ENCODE measurements around the gene TPH2. TPM values are rescaled to one million over a fixed set of nuclear protein-coding genes. Genes with fewer than 3 reads are reported as not detected.

TPH2 gene
- total and polyA plus RNA-seq, 2 experiments from 2014 or later: not detected

- H3K4me3 ChIP-seq: no peak overlapping the region
- TF ChIP-seq EZH2 (IDR thresholded peaks at IDR 0.05; ENCODE audit: borderline replicate concordance) (no peak), CTCF (IDR thresholded peaks at IDR 0.05; ENCODE audit: poor library complexity) (no peak), EZH2phosphoT487 (IDR thresholded peaks at IDR 0.05; ENCODE audit: low read depth, severe bottlenecking, unreplicated experiment) (no peak)
- no peaks in the 10 kb centered on the region for H3K9me3 ChIP-seq (ENCODE audit: low read depth)
- WGBS (ENCODE audit: low lambda C conversion rate, missing lambda C conversion rate): 27% methylated on average over 1 of the region's 1 CpG
- no peaks in the 10 kb centered on the region for H3K4me1 ChIP-seq (ENCODE audit: insufficient read depth)
- H3K9me2 ChIP-seq (replicated peaks; ENCODE audit: insufficient read depth): no peaks in the 10 kb centered on the region
- H3K27me3 ChIP-seq: peaks cover 29% of the 10 kb centered on the region
- H3K4me2 ChIP-seq: no peak overlapping the region
- H3K36me3 ChIP-seq (replicated peaks; ENCODE audit: insufficient read depth, low read depth): no peaks in the 10 kb centered on the region
- no peaks in the 10 kb centered on the region for H4K20me1 ChIP-seq (ENCODE audit: insufficient read depth, poor library complexity, severe bottlenecking)
- DNase-seq (ENCODE audit: low spot score): no peak
- no peaks in the 10 kb centered on the region for H3K79me2 ChIP-seq
- no peak overlapping the region for H3K27ac ChIP-seq
- no peak overlapping the region for H2AFZ ChIP-seq
Observed at GRCh38 chr12:71945121-71945520, 6.5 kb downstream of the TPH2 start.

- Histone ChIP-seq H2AFZ (no peak overlapping the region), H3K27ac (no peak overlapping the region), H3K27me3 (peaks cover 22% of the 10 kb centered on the region), H3K9me2 (replicated peaks; ENCODE audit: insufficient read depth) (no peaks in the 10 kb centered on the region), H3K4me1 (ENCODE audit: insufficient read depth) (no peaks in the 10 kb centered on the region), H3K4me3 (no peak overlapping the region), H4K20me1 (ENCODE audit: insufficient read depth, poor library complexity, severe bottlenecking) (no peaks in the 10 kb centered on the region), H3K79me2 (no peaks in the 10 kb centered on the region), H3K36me3 (replicated peaks; ENCODE audit: insufficient read depth, low read depth) (no peaks in the 10 kb centered on the region), H3K4me2 (no peak overlapping the region), H3K9me3 (ENCODE audit: low read depth) (no peaks in the 10 kb centered on the region)
- no peak for TF ChIP-seq CTCF (IDR thresholded peaks at IDR 0.05; ENCODE audit: poor library complexity)
- no peak for TF ChIP-seq EZH2 (IDR thresholded peaks at IDR 0.05; ENCODE audit: borderline replicate concordance)
- no peak for TF ChIP-seq EZH2phosphoT487 (IDR thresholded peaks at IDR 0.05; ENCODE audit: low read depth, severe bottlenecking, unreplicated experiment)
- WGBS (ENCODE audit: low lambda C conversion rate, missing lambda C conversion rate): 78% methylated on average over 4 of the region's 4 CpGs
- no peak for DNase-seq (ENCODE audit: low spot score)
Observed at GRCh38 chr12:71945883-71946282, 7.2 kb downstream of the TPH2 start.

GRCh38 chr12:71947645-71948105 is 9.0 kb downstream of the TPH2 start:
- no peaks in the 10 kb centered on the region for H3K4me1 ChIP-seq (ENCODE audit: insufficient read depth)
- DNase-seq (ENCODE audit: low spot score): peak; percentile 72
- H3K79me2 ChIP-seq: no peaks in the 10 kb centered on the region
- no peak overlapping the region for H3K27ac ChIP-seq
- no peak overlapping the region for H3K4me3 ChIP-seq
- H4K20me1 ChIP-seq (ENCODE audit: insufficient read depth, poor library complexity, severe bottlenecking): no peaks in the 10 kb centered on the region
- H3K4me2 ChIP-seq: peak overlapping the region; percentile 5
- no peaks in the 10 kb centered on the region for H3K36me3 ChIP-seq (replicated peaks; ENCODE audit: insufficient read depth, low read depth)
- WGBS (ENCODE audit: low lambda C conversion rate, missing lambda C conversion rate): 13% methylated on average over 9 of the region's 9 CpGs
- H2AFZ ChIP-seq: no peak overlapping the region
- no peaks in the 10 kb centered on the region for H3K9me2 ChIP-seq (replicated peaks; ENCODE audit: insufficient read depth)
- H3K9me3 ChIP-seq (ENCODE audit: low read depth): no peaks in the 10 kb centered on the region
- TF ChIP-seq CTCF (IDR thresholded peaks at IDR 0.05; ENCODE audit: poor library complexity) (no peak), EZH2 (IDR thresholded peaks at IDR 0.05; ENCODE audit: borderline replicate concordance) (no peak), EZH2phosphoT487 (IDR thresholded peaks at IDR 0.05; ENCODE audit: low read depth, severe bottlenecking, unreplicated experiment) (no peak)
- H3K27me3 ChIP-seq: peaks cover 18% of the 10 kb centered on the region

- 43% methylated on average over 3 of the region's 3 CpGs for WGBS (ENCODE audit: low lambda C conversion rate, missing lambda C conversion rate)
Observed at GRCh38 chr12:71948390-71948789, 9.7 kb downstream of the TPH2 start.

More at GRCh38 chr12:71948390-71948789, 9.7 kb downstream of the TPH2 start:
- TF ChIP-seq CTCF (IDR thresholded peaks at IDR 0.05; ENCODE audit: poor library complexity) (no peak), EZH2 (IDR thresholded peaks at IDR 0.05; ENCODE audit: borderline replicate concordance) (no peak), EZH2phosphoT487 (IDR thresholded peaks at IDR 0.05; ENCODE audit: low read depth, severe bottlenecking, unreplicated experiment) (no peak)
- Histone ChIP-seq H4K20me1 (ENCODE audit: insufficient read depth, poor library complexity, severe bottlenecking) (no peaks in the 10 kb centered on the region), H3K9me2 (replicated peaks; ENCODE audit: insufficient read depth) (no peaks in the 10 kb centered on the region), H3K4me1 (ENCODE audit: insufficient read depth) (no peaks in the 10 kb centered on the region), H3K4me3 (no peak overlapping the region), H3K79me2 (no peaks in the 10 kb centered on the region), H3K27ac (no peak overlapping the region), H2AFZ (no peak overlapping the region), H3K27me3 (peaks cover 16% of the 10 kb centered on the region), H3K9me3 (ENCODE audit: low read depth) (no peaks in the 10 kb centered on the region), H3K36me3 (replicated peaks; ENCODE audit: insufficient read depth, low read depth) (no peaks in the 10 kb centered on the region), H3K4me2 (no peak overlapping the region)
- DNase-seq (ENCODE audit: low spot score): no peak
